Esophagus muscularis mucosa (tissue), 4 donors: Measurements from ENCODE around the gene IMPA2. TPM values are rescaled to one million over a fixed set of nuclear protein-coding genes. Genes with fewer than 3 reads are reported as not detected.

ENCODE experiments used
- DNase-seq: peaks from one replicate; pipeline ENCODE4 v3.0.0-alpha.2; 2017; ENCODE audit errors: extremely low spot score
- H3K27ac ChIP-seq, 4 donors: fragments of 200-600 bp; sonication (generic); replicated peaks in 1 of 4; 1 replicate in 3 of 4; 2 replicates in 1 of 4; pipeline ENCODE4 v1.5.1; 2016 to 2019; ENCODE audit warnings: mild to moderate bottlenecking in 1 of 4
- H3K27me3 ChIP-seq, 4 donors: fragments of 200-600 bp; sonication (generic); one replicate each; pipeline versions ENCODE4 v1.5.1 to v1.6.0; 2016 to 2019
- H3K36me3 ChIP-seq, 4 donors: fragments of 200-600 bp; sonication (generic); one replicate each; pipeline ENCODE4 v1.5.1; 2016 to 2019
- H3K4me1 ChIP-seq, 4 donors: fragments of 200-600 bp; sonication (generic); one replicate each; pipeline ENCODE4 v1.5.1; 2016 to 2019
- H3K4me3 ChIP-seq, 4 donors: fragments of 200-600 bp; sonication (generic); 1 replicate in 2 of 4; 2 replicates in 2 of 4; pipeline ENCODE4 v1.5.1; 2016 to 2019; ENCODE audit warnings: mild to moderate bottlenecking in 4 of 4, moderate library complexity in 1 of 4
- H3K9me3 ChIP-seq, 4 donors: fragments of 200-600 bp; sonication (generic); 1 replicate in 3 of 4; 2 replicates in 1 of 4; pipeline ENCODE4 v1.5.1; 2016 to 2019
- CTCF ChIP-seq, 3 experiments: fragments of 200-600 bp in 2 of 3; fragments of 450-650 bp in 1 of 3; sonication (generic) in 2 of 3; IDR thresholded peaks; one replicate each; pipeline ENCODE4 v1.5.1; 2017 to 2019; ENCODE audit warnings: antibody characterized with exemption in 3 of 3, mild to moderate bottlenecking in 2 of 3, moderate library complexity in 1 of 3
- EP300 ChIP-seq: sonication (generic); formaldehyde crosslinking; IDR thresholded peaks from one replicate; pipeline ENCODE4 v1.6.1; 2017; ENCODE audit warnings: antibody characterized with exemption
- POLR2A ChIP-seq: fragments of 450-650 bp; IDR thresholded peaks from one replicate; pipeline ENCODE4 v1.6.1; 2017; ENCODE audit warnings: antibody characterized with exemption, moderate library complexity, mild to moderate bottlenecking, low read depth
- POLR2AphosphoS5 ChIP-seq, 2 donors: sonication (generic); formaldehyde crosslinking; IDR thresholded peaks; one replicate each; pipeline ENCODE4 v1.6.1; 2017; ENCODE audit warnings: antibody characterized with exemption in 2 of 2
- WGBS: methylation state at CpG from one replicate; pipeline ENCODE4 v1.1.5; 2018; 5-methylcytosine and 5-hydroxymethylcytosine counted together
- intact Hi-C: fragments of 100-400 bp; cut with DNase I; formaldehyde crosslinking; loops from one replicate; pipeline ENCODE4 v1.15.1; 2023
- total RNA-seq, 4 donors: library from RNA; depleted of rRNA; stranded (reverse); fragments of >200 nt; gene quantifications; one replicate each; pipeline versions ENCODE4 v1.1.0 to v1.2.1, GENCODE V29; 2016

IMPA2 gene
- total RNA-seq, 4 donors from 2014 or later, result 90.1 to 317 (median 165) TPM

DNA sequence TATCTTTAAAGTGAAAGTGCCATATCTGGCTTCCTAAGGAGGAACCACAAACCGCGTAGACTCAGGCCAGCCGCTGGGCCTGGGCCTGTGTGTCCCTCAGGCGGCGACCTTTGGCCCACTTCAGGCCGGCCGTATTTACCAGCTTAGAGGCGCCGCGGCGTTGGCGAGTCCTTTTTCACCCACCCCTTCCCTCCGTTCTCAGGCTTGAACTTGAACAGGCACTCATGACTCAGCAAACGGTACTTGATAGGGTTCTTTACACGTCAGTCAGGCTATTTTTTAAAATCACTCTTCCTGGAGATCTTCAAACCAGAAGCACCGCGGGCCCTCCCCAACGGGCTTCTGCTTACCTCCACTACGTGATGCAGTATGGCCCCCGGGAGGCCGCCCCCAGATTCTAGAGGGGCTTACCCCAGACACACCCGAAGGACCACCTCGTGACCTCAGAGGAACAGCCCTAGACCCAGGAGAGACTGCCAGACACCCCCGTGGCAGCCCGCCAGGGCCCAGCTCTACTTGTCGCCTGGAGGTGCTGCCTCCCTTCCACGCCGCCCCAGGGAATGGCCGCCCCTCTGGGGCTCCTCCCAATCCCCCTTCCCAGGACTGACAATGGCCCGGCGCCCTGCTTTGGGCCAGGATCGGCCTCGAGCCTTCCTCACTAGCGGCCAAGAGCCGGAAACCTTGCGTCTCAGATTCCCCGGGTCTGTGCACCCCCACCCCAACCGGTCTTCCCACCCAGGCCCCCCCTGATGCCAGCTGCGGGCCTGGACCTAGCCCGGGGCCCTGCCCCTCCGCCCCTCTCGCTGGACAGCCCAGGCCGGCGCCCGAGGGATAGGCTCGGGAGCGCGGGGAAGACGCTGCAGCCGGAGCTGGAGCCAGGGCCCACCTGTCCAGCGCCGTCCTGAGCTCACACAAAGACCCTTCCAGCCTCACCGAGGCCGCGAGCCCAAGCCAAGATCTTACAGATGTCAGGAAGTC, 33.8 kb upstream of the IMPA2 start:
- peak; percentile 98 for DNase-seq
- peak overlapping the region; percentile 89 to 95 (median 95) for H3K27ac ChIP-seq
- no peaks in the 10 kb centered on the region for H3K9me3 ChIP-seq
- TF ChIP-seq EP300 (peak; percentile 53), CTCF (IDR thresholded peaks at IDR 0.05) (no peak), POLR2AphosphoS5 (IDR thresholded peaks at IDR 0.05) (peak; percentile 90 to 97), POLR2A (peak; percentile 61)
- no peaks in the 10 kb centered on the region for H3K27me3 ChIP-seq
- H3K36me3 ChIP-seq, result no peaks in the 10 kb centered on the region
- WGBS, result 5% methylated on average over 32 of the region's 55 CpGs
- peaks cover 17 to 64% (median 52%) of the 10 kb centered on the region in 4 donors for H3K4me1 ChIP-seq
- intact Hi-C loops, result loop anchor here (1.0 kb wide), 1 partner anchor 34 kb away; the partner anchor contains the start of gene IMPA2
- peak overlapping the region; percentile 57 to 67 (median 62) for H3K4me3 ChIP-seq

DNA sequence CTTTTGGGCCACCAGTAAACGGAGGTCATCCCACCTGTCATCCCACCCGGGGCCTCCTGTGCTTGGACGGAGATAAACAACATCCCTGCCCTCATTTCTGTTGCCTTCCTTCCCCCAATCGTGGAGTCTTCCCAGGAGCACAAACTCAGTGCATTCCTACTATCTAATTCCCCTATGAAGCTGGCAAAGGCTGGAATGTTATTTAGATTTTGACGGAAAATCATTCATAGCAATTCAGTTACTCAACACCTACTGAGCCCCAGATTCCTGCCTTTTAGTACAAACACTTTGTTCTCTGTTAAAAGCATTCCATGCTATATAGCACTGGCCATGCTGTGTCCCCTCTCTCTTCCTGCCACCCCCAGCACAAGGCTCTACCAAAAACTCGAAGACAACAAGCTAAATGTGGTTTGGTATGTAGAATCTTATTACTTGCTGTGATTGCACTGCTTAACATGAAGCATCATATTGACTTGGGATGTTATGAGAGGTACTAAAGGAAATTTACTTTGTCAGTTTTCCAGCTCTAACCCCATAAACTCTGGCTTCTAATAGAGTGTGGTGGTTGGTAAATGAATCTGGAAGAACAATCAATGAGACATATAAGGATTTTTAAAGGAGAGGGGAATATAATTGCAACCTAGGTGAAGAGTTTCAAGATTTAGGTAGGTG, 32.3 kb upstream of the IMPA2 start:
- no peak for TF ChIP-seq POLR2A
- TF ChIP-seq POLR2AphosphoS5 (IDR thresholded peaks at IDR 0.05), result peak in 1 of 2 donors; percentile 73
- Histone ChIP-seq H3K4me1 (peaks cover 17 to 72% (median 53%) of the 10 kb centered on the region in 4 donors), H3K36me3 (no peaks in the 10 kb centered on the region), H3K4me3 (no peak overlapping the region), H3K9me3 (no peaks in the 10 kb centered on the region), H3K27me3 (no peaks in the 10 kb centered on the region), H3K27ac (peak overlapping the region; percentile 89 to 95 (median 95))
- intact Hi-C loops, result no loop called here
- WGBS, result 33% methylated on average over 6 of the region's 6 CpGs
- DNase-seq, result no peak

DNA sequence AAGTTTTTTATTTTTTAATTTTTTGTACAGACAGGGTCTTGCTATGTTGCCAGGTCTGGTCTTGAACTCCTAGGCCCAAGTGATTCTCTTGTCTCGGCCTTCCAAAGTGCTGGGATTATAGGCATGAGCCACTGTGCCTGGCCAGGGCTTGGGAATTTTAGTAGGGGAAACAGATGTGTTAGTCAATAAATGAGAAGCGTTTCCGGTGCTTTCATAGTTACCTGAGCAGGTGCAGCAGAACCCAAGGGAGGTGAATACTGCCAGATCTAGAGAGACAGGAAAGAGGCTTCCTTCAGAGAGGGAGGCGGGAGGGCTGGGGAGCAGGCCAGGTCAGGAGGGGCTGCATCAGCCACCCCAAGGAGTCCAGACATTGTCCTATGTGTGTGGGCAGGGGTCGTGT, 30.5 kb upstream of the IMPA2 start:
- H3K27me3 ChIP-seq, result no peaks in the 10 kb centered on the region
- H3K4me3 ChIP-seq, result no peak overlapping the region
- peaks cover 17 to 90% (median 63%) of the 10 kb centered on the region in 4 donors for H3K4me1 ChIP-seq
- TF ChIP-seq EP300, result no peak
- no peak for TF ChIP-seq POLR2AphosphoS5 (IDR thresholded peaks at IDR 0.05)
- no peak for TF ChIP-seq POLR2A
- no peak for TF ChIP-seq CTCF (IDR thresholded peaks at IDR 0.05)
- 85% methylated on average over 5 of the region's 5 CpGs for WGBS
- no peak for DNase-seq
- intact Hi-C loops, result no loop called here
- no peaks in the 10 kb centered on the region for H3K36me3 ChIP-seq
- H3K9me3 ChIP-seq, result no peaks in the 10 kb centered on the region
- peak overlapping the region in 2 of 4 donors; percentile 89 to 95 for H3K27ac ChIP-seq

DNA sequence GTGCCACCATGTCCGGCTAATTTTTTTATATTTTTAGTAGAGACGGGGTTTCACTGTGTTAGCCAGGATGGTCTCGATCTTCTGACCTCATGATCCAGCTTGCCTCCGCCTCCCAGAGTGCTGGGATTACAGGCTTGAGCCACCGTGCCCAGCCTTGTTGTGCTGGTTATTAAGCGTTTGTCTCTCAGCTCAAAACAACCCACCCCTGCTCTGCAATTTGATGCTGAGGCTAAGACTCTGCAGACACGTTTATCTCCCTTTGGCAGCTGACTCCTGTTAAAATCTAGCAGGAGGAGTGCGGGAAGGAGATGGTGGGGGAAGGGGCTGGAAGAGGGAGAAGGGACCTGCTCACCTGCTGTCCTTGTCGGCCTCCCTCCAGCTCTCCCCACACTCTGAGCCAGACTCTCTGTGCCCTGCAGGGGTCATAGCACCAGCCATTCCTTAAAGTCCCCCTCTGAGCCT, 29.9 kb upstream of the IMPA2 start:
- Histone ChIP-seq H3K4me1 (peaks cover 12 to 87% (median 59%) of the 10 kb centered on the region in 4 donors), H3K4me3 (no peak overlapping the region), H3K27ac (peak overlapping the region in 1 of 4 donors; percentile 95), H3K9me3 (no peaks in the 10 kb centered on the region), H3K36me3 (no peaks in the 10 kb centered on the region), H3K27me3 (no peaks in the 10 kb centered on the region)
- WGBS, result 65% methylated on average over 8 of the region's 9 CpGs
- DNase-seq, result no peak
- intact Hi-C loops, result no loop called here
- no peak for TF ChIP-seq POLR2A
- no peak for TF ChIP-seq EP300
- no peak for TF ChIP-seq CTCF (IDR thresholded peaks at IDR 0.05)
- TF ChIP-seq POLR2AphosphoS5 (IDR thresholded peaks at IDR 0.05), result no peak

GRCh38 chr18:11953113-11953512, 28.2 kb upstream of the IMPA2 start:
- Histone ChIP-seq H3K27ac (no peak overlapping the region), H3K36me3 (no peaks in the 10 kb centered on the region), H3K4me1 (peaks cover 8 to 70% (median 44%) of the 10 kb centered on the region in 4 donors), H3K9me3 (peaks cover 0 to 9% (median 3%) of the 10 kb centered on the region in 4 donors), H3K4me3 (no peak overlapping the region), H3K27me3 (no peaks in the 10 kb centered on the region)
- DNase-seq, result no peak
- WGBS, result 89% methylated on average over 5 of the region's 5 CpGs
- no peak for TF ChIP-seq POLR2AphosphoS5 (IDR thresholded peaks at IDR 0.05)
- no peak for TF ChIP-seq CTCF (IDR thresholded peaks at IDR 0.05)
- TF ChIP-seq POLR2A, result no peak
- TF ChIP-seq EP300, result no peak
- intact Hi-C loops, result no loop called here
